Mammary epithelial cell (primary cell): ENCODE data around the gene LIPG.

Source experiments
- CTCF ChIP-seq, 2 donors: IDR thresholded peaks in 1 of 2; conservative IDR thresholded peaks in 1 of 2; 2 replicates each; pipeline ENCODE4 v1.5.1; 2011 to 2012; ENCODE audit warnings: inconsistent platforms in 2 of 2, low read length in 2 of 2, mild to moderate bottlenecking in 2 of 2, control low read depth in 1 of 2, low read depth in 1 of 2; ENCODE audit not compliant: insufficient read depth in 1 of 2; ENCODE audit errors: extremely low read depth in 1 of 2
- EZH2 ChIP-seq: IDR thresholded peaks from 2 replicates; pipeline ENCODE4 v1.6.1; 2012; ENCODE audit warnings: low read length, inconsistent platforms, borderline replicate concordance

GRCh38 chr18:49591271-49591670 lies 29.4 kb downstream of the LIPG start:
- TF ChIP-seq CTCF (conservative IDR thresholded peaks at IDR 0.05 in 1 of 2, IDR thresholded peaks at IDR 0.05 in 1 of 2; ENCODE audit: extremely low read depth in 1 of 2, insufficient read depth in 1 of 2, low read depth in 1 of 2, low read length in 2 of 2), result no peak
- no peak for TF ChIP-seq EZH2
